DMS53 treated with DMSO at 0.1 percent for 48 hours (cell line): ENCODE results near the gene YBX2.
A peak's percentile ranks its signal among the peaks of the same experiment; 100 is the strongest.
"Not testable (repeated sequence)": the region's sequence is repeated elsewhere in the genome, so short reads cannot be mapped to it uniquely, and the experiment has no call there.

Source experiments
- DNase-seq: peaks from one replicate; lab custom pipeline; 2025; ENCODE audit not compliant: unreplicated experiment; lab: John Stamatoyannopoulos, UW

The YBX2 gene

GRCh38 chr17:7249214-7249613 is 45.2 kb downstream of the YBX2 start:
- no peak for DNase-seq

GRCh38 chr17:7248796-7249195 is 45.6 kb downstream of the YBX2 start:
- no peak for DNase-seq

GRCh38 chr17:7246779-7247178 is 47.7 kb downstream of the YBX2 start:
- DNase-seq: no peak

- DNase-seq: not testable (repeated sequence)
Measured at GRCh38 chr17:7243838-7244237, 50.6 kb downstream of the YBX2 start.

- DNase-seq: no peak
Measured at GRCh38 chr17:7243453-7243729, 51.0 kb downstream of the YBX2 start.

GRCh38 chr17:7242717-7243452 is 51.6 kb downstream of the YBX2 start:
- DNase-seq: peak; percentile 96

GRCh38 chr17:7241783-7242716 is 52.4 kb downstream of the YBX2 start, which contains the start of gene GABARAP:
Gene GABARAP (minus strand): TSS chr17:7242449. CDS start chr17:7242330, 119 bp downstream.
- peak; percentile 94 for DNase-seq

GRCh38 chr17:7241090-7241733 is 53.2 kb downstream of the YBX2 start:
- no peak for DNase-seq

- DNase-seq: no peak
Measured at GRCh38 chr17:7240375-7240774, 54.1 kb downstream of the YBX2 start.

- DNase-seq: peak; percentile 99
Measured at GRCh38 chr17:7239091-7240027, 55.1 kb downstream of the YBX2 start, which contains the start of gene PHF23. Gene PHF23 (minus strand): TSS chr17:7239457. CDS start chr17:7239279, 178 bp downstream.

- DNase-seq: no peak
Measured at GRCh38 chr17:7238420-7239090, 55.9 kb downstream of the YBX2 start.
